HepG2 (cell line): Measurements from ENCODE around the gene ADAM8. TPM values are rescaled to one million over a fixed set of nuclear protein-coding genes. Genes with fewer than 3 reads are reported as not detected.

ENCODE experiments used
- GATAD2A ChIP-seq: IDR thresholded peaks from 2 replicates; pipeline ENCODE4 v1.6.1; 2016
- RBM39 ChIP-seq: fragments of 200-400 bp; formaldehyde crosslinking; IDR thresholded peaks from one replicate; pipeline ENCODE4 v1.6.1; 2018; ENCODE audit warnings: antibody characterized with exemption, mild to moderate bottlenecking, low read depth, low read length; ENCODE audit not compliant: poor library complexity, severe bottlenecking
- SP4 ChIP-seq: sonication (generic); formaldehyde crosslinking; IDR thresholded peaks from 2 replicates; pipeline ENCODE4 v1.8.1; 2023; ENCODE audit warnings: mild to moderate bottlenecking, missing genetic modification reagents
- SRSF4 ChIP-seq: fragments of 200-400 bp; formaldehyde crosslinking; IDR thresholded peaks from one replicate; pipeline ENCODE4 v1.6.1; 2018; ENCODE audit warnings: mild to moderate bottlenecking, low read depth, low read length, moderate library complexity; ENCODE audit not compliant: poor library complexity, severe bottlenecking
- ZFX ChIP-seq: sonication (generic); formaldehyde crosslinking; IDR thresholded peaks from 2 replicates; pipeline ENCODE4 v1.4.0; 2020; ENCODE audit warnings: mild to moderate bottlenecking, low read depth, missing genetic modification reagents, moderate library complexity
- ZNF282 ChIP-seq: fragments of 450-650 bp; IDR thresholded peaks from 2 replicates; pipeline ENCODE4 v1.6.1; 2018; ENCODE audit not compliant: partially characterized antibody
- ZNF337 ChIP-seq: sonication (generic); formaldehyde crosslinking; IDR thresholded peaks from 2 replicates; pipeline ENCODE4 v1.5.1; 2020; ENCODE audit warnings: missing genetic modification reagents, low read depth, mild to moderate bottlenecking, borderline replicate concordance
- ZSCAN21 ChIP-seq: sonication (generic); formaldehyde crosslinking; IDR thresholded peaks from 2 replicates; pipeline ENCODE4 v1.8.0; 2022; ENCODE audit warnings: mild to moderate bottlenecking, missing genetic modification reagents, moderate library complexity, borderline replicate concordance
- polyA plus RNA-seq, 8 experiments: library from polyadenylated mRNA; depleted of rRNA in 3 of 8; stranded (reverse) in 7 of 8; unstranded in 1 of 8; fragments of >200 nt; fragmentation: Illumina TruSeq in 4 of 8; extraction: Trizol in 4 of 8; gene quantifications; 2 replicates each; pipeline versions ENCODE4 v1.2.1 to v1.2.3, GENCODE V29; 2011 to 2016; ENCODE audit warnings: low read depth in 4 of 8, missing spikeins in 1 of 8, mixed read lengths in 1 of 8; ENCODE audit not compliant: insufficient read depth in 1 of 8
- total RNA-seq, 5 experiments: library from RNA; depleted of rRNA; stranded (reverse); fragments of >200 nt; fragmentation: Illumina TruSeq; extraction: Trizol; gene quantifications; 2 replicates each; pipeline ENCODE4 v1.2.3, GENCODE V29; 2016; ENCODE audit warnings: low read depth in 1 of 5
- TF ChIP-seq, protein P1 (sequence below): sonication (generic); formaldehyde crosslinking; IDR thresholded peaks from 2 replicates; pipeline ENCODE4 v1.4.0; 2020; ENCODE audit warnings: mild to moderate bottlenecking, missing genetic modification reagents
- TF ChIP-seq, protein P2 (sequence below): sonication (generic); formaldehyde crosslinking; IDR thresholded peaks from 2 replicates; pipeline ENCODE4 v1.4.0; 2020; ENCODE audit warnings: missing genetic modification reagents
- TF ChIP-seq, protein P3 (sequence below): sonication (generic); formaldehyde crosslinking; conservative IDR thresholded peaks from 2 replicates; pipeline ENCODE4 v1.8.0; 2022; ENCODE audit warnings: low read depth, missing genetic modification reagents
- TF ChIP-seq, protein P4 (sequence below): sonication (generic); formaldehyde crosslinking; IDR thresholded peaks from 2 replicates; pipeline ENCODE4 v1.4.0; 2020; ENCODE audit warnings: missing genetic modification reagents

ADAM8 gene
- total and polyA plus RNA-seq, 2 of the 13 experiments (the other 11 are each of a cell fraction or from before 2014, with no cell fraction given), result 0.24 to 0.93 TPM

DNA sequence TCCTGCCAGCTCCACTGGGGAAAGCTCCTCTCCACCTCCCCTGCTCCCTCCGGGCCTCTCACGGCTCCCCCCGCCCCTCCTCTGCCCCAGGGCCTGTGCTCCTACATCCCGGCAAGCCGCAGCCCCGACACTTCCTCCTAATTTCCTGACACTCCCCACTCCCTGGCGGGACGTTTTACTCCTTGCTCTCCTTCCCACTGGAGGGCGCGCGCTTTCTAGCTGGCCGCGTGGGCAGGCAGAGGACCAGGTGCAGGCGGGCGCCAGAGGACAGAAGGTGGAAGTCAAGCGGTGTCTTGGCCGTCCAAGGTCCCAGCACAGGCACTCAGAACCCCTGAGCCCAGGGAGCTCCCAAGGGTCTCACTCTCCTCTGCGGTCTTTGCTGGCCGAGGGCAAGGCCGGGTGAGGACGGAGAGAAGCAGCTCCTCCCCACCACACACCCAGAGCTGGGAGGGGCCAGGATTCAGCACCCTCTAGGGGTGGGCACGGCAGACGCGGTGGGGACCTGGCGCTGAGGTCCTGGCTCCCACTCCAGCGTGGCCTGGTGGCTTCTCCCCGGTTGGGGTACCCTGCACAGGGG is 19.1 kb downstream of the ADAM8 start (continued):
- TF ChIP-seq, protein P1, sequence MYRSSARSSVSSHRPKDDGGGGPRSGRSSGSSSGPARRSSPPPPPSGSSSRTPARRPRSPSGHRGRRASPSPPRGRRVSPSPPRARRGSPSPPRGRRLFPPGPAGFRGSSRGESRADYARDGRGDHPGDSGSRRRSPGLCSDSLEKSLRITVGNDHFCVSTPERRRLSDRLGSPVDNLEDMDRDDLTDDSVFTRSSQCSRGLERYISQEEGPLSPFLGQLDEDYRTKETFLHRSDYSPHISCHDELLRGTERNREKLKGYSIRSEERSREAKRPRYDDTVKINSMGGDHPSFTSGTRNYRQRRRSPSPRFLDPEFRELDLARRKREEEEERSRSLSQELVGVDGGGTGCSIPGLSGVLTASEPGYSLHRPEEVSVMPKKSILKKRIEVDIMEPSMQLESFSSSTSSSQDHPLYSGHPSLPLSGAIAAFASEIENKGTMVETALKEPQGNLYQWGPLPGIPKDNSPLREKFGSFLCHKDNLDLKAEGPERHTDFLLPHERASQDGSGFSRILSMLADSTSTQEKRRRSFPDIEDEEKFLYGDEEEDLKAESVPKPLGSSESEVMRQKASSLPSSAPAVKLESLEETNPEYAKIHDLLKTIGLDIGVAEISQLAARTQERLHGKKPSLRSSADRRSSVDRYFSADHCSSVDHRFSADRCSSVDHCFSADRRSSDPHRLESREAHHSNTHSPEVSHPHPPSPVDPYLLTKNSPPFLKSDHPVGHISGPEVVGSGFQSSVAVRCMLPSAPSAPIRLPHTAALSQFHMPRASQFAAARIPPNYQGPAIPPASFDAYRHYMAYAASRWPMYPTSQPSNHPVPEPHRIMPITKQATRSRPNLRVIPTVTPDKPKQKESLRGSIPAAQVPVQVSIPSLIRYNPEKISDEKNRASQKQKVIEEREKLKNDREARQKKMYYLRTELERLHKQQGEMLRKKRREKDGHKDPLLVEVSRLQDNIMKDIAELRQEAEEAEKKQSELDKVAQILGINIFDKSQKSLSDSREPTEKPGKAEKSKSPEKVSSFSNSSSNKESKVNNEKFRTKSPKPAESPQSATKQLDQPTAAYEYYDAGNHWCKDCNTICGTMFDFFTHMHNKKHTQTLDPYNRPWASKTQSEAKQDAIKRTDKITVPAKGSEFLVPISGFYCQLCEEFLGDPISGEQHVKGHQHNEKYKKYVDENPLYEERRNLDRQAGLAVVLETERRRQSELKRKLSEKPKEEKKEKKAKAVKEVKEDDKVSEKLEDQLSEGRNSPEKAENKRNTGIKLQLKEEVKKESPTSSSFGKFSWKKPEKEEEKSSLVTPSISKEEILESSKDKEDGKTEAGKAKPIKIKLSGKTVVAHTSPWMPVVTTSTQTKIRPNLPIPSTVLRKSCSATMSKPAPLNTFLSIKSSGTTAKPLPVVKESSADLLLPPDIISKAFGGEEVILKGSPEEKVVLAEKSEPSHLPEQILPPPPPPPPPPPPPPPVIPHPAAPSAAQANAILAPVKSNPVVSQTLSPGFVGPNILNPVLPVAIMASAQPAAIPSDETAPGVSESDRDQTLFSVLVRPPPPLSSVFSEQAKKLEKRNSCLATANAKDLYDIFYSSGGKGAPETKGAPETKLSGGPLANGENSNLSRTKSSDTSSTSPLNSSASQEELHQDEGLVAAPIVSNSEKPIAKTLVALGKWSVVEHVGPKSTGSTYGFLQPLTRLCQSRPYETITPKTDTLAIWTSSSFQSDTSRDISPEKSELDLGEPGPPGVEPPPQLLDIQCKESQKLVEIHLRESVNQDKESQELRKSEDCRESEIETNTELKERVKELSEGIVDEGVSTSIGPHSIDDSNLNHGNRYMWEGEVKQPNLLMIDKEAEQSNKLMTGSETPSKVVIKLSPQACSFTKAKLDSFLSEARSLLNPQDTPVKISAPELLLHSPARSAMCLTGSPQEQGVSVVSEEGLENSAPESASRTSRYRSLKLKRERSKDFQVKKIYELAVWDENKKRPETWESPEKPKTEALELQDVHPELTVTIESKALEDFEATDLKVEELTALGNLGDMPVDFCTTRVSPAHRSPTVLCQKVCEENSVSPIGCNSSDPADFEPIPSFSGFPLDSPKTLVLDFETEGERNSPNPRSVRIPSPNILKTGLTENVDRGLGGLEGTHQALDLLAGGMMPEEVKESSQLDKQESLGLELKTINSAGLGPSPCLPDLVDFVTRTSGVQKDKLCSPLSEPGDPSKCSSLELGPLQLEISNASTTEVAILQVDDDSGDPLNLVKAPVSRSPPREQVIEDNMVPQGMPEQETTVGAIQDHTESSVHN (CRISPR knock-in tag), result no peak
- TF ChIP-seq, protein P2, sequence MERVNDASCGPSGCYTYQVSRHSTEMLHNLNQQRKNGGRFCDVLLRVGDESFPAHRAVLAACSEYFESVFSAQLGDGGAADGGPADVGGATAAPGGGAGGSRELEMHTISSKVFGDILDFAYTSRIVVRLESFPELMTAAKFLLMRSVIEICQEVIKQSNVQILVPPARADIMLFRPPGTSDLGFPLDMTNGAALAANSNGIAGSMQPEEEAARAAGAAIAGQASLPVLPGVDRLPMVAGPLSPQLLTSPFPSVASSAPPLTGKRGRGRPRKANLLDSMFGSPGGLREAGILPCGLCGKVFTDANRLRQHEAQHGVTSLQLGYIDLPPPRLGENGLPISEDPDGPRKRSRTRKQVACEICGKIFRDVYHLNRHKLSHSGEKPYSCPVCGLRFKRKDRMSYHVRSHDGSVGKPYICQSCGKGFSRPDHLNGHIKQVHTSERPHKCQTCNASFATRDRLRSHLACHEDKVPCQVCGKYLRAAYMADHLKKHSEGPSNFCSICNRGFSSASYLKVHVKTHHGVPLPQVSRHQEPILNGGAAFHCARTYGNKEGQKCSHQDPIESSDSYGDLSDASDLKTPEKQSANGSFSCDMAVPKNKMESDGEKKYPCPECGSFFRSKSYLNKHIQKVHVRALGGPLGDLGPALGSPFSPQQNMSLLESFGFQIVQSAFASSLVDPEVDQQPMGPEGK (CRISPR knock-in tag), result 0 out of 2 replicates have a peak, but pooled peaks have one; percentile 43
- peak; percentile 43 for TF ChIP-seq RBM39
- TF ChIP-seq, protein P3, sequence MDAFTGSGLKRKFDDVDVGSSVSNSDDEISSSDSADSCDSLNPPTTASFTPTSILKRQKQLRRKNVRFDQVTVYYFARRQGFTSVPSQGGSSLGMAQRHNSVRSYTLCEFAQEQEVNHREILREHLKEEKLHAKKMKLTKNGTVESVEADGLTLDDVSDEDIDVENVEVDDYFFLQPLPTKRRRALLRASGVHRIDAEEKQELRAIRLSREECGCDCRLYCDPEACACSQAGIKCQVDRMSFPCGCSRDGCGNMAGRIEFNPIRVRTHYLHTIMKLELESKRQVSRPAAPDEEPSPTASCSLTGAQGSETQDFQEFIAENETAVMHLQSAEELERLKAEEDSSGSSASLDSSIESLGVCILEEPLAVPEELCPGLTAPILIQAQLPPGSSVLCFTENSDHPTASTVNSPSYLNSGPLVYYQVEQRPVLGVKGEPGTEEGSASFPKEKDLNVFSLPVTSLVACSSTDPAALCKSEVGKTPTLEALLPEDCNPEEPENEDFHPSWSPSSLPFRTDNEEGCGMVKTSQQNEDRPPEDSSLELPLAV, result no peak
- peak; percentile 68; the same call in 1 of the 2 replicates for TF ChIP-seq ZSCAN21 (CRISPR knock-in tag)
- peak; percentile 27; the same call in 1 of the 2 replicates for TF ChIP-seq ZFX
- no peak for TF ChIP-seq SRSF4
- TF ChIP-seq, protein P4, sequence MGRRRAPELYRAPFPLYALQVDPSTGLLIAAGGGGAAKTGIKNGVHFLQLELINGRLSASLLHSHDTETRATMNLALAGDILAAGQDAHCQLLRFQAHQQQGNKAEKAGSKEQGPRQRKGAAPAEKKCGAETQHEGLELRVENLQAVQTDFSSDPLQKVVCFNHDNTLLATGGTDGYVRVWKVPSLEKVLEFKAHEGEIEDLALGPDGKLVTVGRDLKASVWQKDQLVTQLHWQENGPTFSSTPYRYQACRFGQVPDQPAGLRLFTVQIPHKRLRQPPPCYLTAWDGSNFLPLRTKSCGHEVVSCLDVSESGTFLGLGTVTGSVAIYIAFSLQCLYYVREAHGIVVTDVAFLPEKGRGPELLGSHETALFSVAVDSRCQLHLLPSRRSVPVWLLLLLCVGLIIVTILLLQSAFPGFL (CRISPR knock-in tag), result no peak
- TF ChIP-seq SP4 (CRISPR knock-in tag), result no peak
- no peak for TF ChIP-seq ZNF282
- peak; percentile 29; the same call in 1 of the 2 replicates for TF ChIP-seq GATAD2A
- no peak for TF ChIP-seq ZNF337 (CRISPR knock-in tag)
